BLaER1 (cell line): Measurements from ENCODE around the gene ABCB9.
"Not testable (repeated sequence)": the region's sequence is repeated elsewhere in the genome, so short reads cannot be mapped to it uniquely, and the experiment has no call there.

Experiments
- H3K27ac ChIP-seq: shearing (Covaris generic); formaldehyde crosslinking; 2 replicates; pipeline ENCODE4 v1.8.1; 2022
- H3K27me3 ChIP-seq: shearing (Covaris generic); formaldehyde crosslinking; 2 replicates; pipeline ENCODE4 v1.8.1; 2022
- H3K36me3 ChIP-seq: shearing (Covaris generic); formaldehyde crosslinking; 2 replicates; pipeline ENCODE4 v1.8.1; 2022
- H3K4me1 ChIP-seq: shearing (Covaris generic); formaldehyde crosslinking; 2 replicates; pipeline ENCODE4 v1.8.1; 2022
- H3K4me2 ChIP-seq: shearing (Covaris generic); formaldehyde crosslinking; 2 replicates; pipeline ENCODE4 v1.8.1; 2022
- H3K4me3 ChIP-seq: shearing (Covaris generic); formaldehyde crosslinking; 2 replicates; pipeline ENCODE4 v1.8.1; 2022
- H3K9ac ChIP-seq: shearing (Covaris generic); formaldehyde crosslinking; 2 replicates; pipeline ENCODE4 v1.8.1; 2022
- H3K9me3 ChIP-seq: shearing (Covaris generic); formaldehyde crosslinking; 2 replicates; pipeline ENCODE4 v1.8.1; 2022
- H4K20me1 ChIP-seq: shearing (Covaris generic); formaldehyde crosslinking; 2 replicates; pipeline ENCODE4 v1.8.1; 2022
- Cebpa-rat ChIP-seq: shearing (Covaris generic); IDR thresholded peaks from 2 replicates; pipeline ENCODE4 v1.8.1; 2022

ABCB9 gene

DNA sequence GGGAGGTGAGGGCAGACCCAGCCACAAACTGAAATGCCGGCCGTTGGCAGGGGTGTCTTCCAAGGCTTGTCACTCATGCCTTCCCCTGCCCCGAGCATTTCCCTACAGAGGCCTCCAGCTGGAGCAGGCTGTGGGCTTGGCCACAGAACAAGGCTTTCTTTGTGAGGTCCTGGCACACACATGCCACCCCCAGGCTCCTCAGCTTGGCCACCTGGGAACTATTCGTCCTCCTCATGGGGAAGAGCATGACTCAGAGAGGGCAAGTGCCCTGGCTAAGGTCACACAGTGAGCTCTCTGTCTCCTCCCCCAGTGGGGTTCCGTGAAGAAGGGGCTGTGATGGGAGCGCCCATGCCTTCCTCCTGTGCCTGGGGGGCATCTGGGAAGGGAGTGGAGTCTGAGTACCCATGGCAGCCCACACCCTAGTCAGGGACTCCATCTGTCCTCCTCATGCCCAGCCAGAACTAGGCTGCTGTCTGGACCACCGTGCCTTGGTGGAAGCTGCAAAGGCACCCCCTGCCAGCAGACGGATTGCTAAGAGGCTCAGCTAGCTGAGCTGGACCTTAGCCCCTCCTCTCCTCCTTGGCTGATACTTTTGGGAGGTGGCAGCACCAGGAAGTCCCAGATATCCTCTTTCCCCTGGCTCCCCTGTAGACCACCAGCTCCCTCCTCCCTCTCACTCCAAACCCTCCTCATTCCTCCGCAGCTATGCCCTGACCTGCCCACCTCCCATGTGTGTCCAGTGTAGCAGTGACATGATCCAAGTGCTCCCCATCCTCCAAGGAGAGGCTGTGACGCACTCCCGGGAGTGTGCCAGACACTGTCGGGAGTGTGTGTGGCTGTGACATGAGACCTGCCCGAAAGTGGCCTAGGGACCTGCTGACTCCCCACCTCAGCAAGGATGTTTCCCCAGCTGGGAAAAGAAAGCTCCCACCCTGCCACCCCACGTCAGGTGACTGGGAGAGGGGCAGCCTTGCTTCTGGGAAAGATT is 21.4 kb downstream of the ABCB9 start:
- H3K4me2 ChIP-seq: peak overlapping the region; percentile 61
- peaks cover 65% of the 10 kb centered on the region for H3K4me1 ChIP-seq
- no peaks in the 10 kb centered on the region for H4K20me1 ChIP-seq
- TF ChIP-seq Cebpa-rat: no peak
- peak overlapping the region; percentile 56; the same call in 1 of the 2 replicates for H3K9ac ChIP-seq
- H3K27ac ChIP-seq: peak overlapping the region; percentile 49
- H3K36me3 ChIP-seq: peaks cover 17% of the 10 kb centered on the region; the same call in 1 of the 2 replicates
- H3K4me3 ChIP-seq: no peak overlapping the region
- no peaks in the 10 kb centered on the region for H3K9me3 ChIP-seq
- H3K27me3 ChIP-seq: no peaks in the 10 kb centered on the region

DNA sequence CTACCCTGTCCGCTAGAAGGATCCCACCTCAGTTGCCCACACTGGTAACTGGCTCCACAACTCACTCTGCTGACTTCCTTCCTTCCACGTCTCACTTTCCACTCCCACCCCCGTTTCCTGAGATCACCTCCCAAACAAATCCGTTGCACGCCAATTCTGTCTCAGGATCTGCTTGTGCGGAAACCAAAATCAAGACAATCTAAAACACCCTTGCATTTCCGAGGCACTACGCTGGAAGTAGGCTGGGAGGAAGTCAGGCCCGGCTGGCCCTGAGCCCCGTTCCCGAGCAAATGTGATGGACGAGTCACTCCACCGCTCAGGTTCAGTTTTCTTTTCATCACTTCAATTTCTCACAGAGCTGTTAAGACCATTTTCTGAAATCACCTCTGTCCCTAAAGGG is 23.1 kb downstream of the ABCB9 start:
- peak overlapping the region; percentile 61 for H3K4me2 ChIP-seq
- H3K27me3 ChIP-seq: no peaks in the 10 kb centered on the region
- H3K4me1 ChIP-seq: peaks cover 60% of the 10 kb centered on the region
- peak overlapping the region; percentile 64; the same call in 1 of the 2 replicates for H3K9ac ChIP-seq
- H3K9me3 ChIP-seq: no peaks in the 10 kb centered on the region
- no peaks in the 10 kb centered on the region for H4K20me1 ChIP-seq
- peaks cover 10% of the 10 kb centered on the region for H3K36me3 ChIP-seq
- TF ChIP-seq Cebpa-rat: no peak
- H3K27ac ChIP-seq: peak overlapping the region; percentile 49
- H3K4me3 ChIP-seq: no peak overlapping the region

DNA sequence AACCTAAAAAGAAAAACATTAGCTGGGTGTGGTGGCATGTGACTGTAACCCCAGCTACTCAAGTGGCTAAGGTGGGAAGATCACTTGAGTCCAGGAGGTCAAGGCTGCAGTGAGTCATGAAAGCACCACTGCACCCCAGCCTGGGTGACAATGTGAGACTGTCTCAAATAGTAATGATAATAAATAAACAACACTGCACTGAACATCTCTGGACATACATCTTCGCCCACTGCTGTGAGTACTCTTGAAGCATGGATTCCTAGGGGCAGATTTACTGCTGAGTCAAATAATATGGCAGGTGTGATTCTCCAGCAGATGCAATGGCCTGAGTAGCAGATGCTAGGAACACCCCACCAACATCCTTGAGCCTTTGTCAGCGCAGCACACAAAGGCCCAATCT is 23.6 kb downstream of the ABCB9 start:
- Histone ChIP-seq H3K27ac (peak overlapping the region; percentile 49), H3K9me3 (no peaks in the 10 kb centered on the region), H3K9ac (peak overlapping the region; percentile 25; the same call in 1 of the 2 replicates), H3K4me3 (no peak overlapping the region), H3K4me2 (peak overlapping the region; percentile 61), H3K27me3 (no peaks in the 10 kb centered on the region), H4K20me1 (no peaks in the 10 kb centered on the region), H3K4me1 (peaks cover 54% of the 10 kb centered on the region), H3K36me3 (peaks cover 15% of the 10 kb centered on the region)
- TF ChIP-seq Cebpa-rat: no peak

DNA sequence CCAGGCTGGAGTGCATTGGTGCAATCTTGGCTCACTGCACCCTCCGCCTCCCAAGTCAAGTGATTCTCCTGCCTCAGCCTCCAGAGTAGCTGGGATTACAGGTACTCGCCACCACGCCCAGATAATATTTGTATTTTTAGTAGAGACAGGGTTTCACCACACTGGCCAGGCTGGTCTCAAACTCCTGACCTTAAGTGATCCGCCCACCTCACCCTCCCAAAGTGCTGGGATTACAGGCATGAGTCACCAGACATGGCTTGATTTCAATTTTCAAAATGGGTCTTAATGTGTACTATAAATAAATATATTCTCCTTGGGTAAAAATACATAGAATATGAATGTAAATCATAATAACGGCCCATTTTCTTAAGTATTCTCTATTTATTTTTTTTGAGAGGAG is 24.9 kb downstream of the ABCB9 start:
- H3K9me3 ChIP-seq, H3K27me3 ChIP-seq, H3K27ac ChIP-seq, H3K9ac ChIP-seq, H4K20me1 ChIP-seq, H3K4me3 ChIP-seq, H3K4me2 ChIP-seq: not testable (repeated sequence)
- Histone ChIP-seq H3K36me3 (peaks cover 25% of the 10 kb centered on the region), H3K4me1 (peaks cover 41% of the 10 kb centered on the region)

DNA sequence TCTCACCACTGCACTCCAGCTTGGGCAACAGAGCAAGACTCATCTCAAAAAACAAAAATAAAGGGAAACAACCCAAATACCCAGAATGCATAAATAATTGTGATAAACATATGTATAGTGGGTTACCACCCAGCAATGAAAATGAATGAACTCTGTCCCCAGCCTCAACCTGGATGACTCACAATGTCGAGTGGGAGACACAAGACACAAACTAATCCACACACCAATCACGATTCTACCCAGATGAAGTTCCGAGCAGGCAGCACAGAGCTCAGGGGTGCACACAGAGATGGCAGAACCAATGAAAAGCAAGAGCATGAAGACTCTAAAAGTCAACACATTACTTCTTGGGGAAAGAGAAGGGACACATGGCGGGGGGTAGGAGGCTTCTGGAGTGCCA is 27.1 kb downstream of the ABCB9 start:
- Histone ChIP-seq H3K9ac (no peak overlapping the region), H3K9me3 (no peaks in the 10 kb centered on the region), H3K4me1 (peaks cover 23% of the 10 kb centered on the region), H4K20me1 (no peaks in the 10 kb centered on the region), H3K27me3 (no peaks in the 10 kb centered on the region), H3K36me3 (peaks cover 36% of the 10 kb centered on the region), H3K4me3 (no peak overlapping the region), H3K4me2 (no peak overlapping the region), H3K27ac (no peak overlapping the region)
- TF ChIP-seq Cebpa-rat: no peak

DNA sequence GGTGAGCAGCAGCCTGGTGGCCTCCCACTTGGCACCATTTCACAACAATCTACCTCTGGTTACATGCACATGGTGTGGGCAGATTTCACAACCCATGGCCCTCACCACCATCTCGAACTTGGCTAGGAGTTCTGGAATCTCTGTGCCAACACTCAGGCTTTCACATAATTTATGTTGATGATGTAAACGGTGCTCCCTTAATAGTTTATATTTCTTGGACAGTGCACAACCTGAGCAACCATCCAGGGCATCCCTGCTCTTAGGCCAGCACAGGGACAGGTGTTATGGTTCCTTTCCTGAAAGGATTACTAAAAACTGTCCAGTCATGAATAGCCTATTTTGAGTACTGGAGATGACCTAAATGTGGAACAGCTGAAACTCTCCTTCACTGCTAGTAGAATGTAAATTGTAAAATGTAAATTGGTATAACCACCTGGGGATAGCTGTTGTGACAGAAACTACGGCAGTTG is 28.6 kb downstream of the ABCB9 start:
- Histone ChIP-seq H3K27ac (no peak overlapping the region), H3K4me3 (no peak overlapping the region), H3K36me3 (peaks cover 41% of the 10 kb centered on the region), H4K20me1 (no peaks in the 10 kb centered on the region), H3K9ac (no peak overlapping the region), H3K4me2 (no peak overlapping the region), H3K4me1 (peaks cover 12% of the 10 kb centered on the region), H3K9me3 (no peaks in the 10 kb centered on the region), H3K27me3 (no peaks in the 10 kb centered on the region)
- TF ChIP-seq Cebpa-rat: no peak

DNA sequence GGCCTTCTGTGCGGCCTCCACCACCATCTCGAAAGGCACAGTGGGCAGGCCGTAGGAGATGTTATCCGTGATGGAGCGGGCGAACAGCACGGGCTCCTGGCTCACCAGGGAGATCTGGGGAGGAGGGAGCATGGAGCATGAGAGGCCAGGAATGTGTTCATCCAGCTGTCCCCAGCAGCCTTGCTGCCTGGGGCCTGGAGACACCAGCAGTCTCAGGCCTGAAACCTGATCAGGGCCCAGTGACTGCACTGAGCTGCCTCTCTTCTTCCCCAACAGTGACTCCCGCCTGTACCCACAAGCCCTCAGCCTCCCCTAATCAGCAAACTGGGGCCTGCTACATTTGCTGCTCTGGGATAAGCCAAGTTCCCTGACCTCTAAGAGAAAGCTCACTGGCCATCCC is 30.9 kb downstream of the ABCB9 start:
- no peak for TF ChIP-seq Cebpa-rat
- no peaks in the 10 kb centered on the region for H3K9me3 ChIP-seq
- H3K27ac ChIP-seq: no peak overlapping the region
- no peak overlapping the region for H3K9ac ChIP-seq
- no peaks in the 10 kb centered on the region for H3K27me3 ChIP-seq
- no peaks in the 10 kb centered on the region for H4K20me1 ChIP-seq
- no peak overlapping the region for H3K4me3 ChIP-seq
- peaks cover 54% of the 10 kb centered on the region for H3K36me3 ChIP-seq
- no peak overlapping the region for H3K4me2 ChIP-seq
- peaks cover 17% of the 10 kb centered on the region for H3K4me1 ChIP-seq

DNA sequence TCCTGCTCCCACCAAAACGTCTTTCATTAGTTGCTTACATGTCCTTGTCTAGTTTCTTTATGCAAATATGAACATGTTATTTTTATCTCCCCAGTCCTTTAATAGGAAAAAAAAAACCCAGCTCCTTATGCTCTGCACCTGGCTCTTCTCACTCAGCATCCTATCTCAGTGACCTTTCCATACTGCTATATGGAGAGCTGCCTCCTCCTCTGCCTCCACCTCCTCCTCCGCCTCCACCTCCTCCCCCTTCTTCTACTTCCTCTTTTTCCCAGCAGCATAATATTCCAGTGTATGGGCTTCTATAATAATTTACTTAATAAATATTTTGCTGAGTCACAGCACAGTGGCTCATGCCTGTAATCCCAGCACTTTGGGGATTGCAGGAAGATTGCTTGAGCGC is 31.5 kb downstream of the ABCB9 start:
- no peak overlapping the region for H3K27ac ChIP-seq
- H3K9ac ChIP-seq: no peak overlapping the region
- no peak for TF ChIP-seq Cebpa-rat
- H3K9me3 ChIP-seq: no peaks in the 10 kb centered on the region
- H3K27me3 ChIP-seq: no peaks in the 10 kb centered on the region
- peaks cover 23% of the 10 kb centered on the region for H3K4me1 ChIP-seq
- H4K20me1 ChIP-seq: no peaks in the 10 kb centered on the region
- no peak overlapping the region for H3K4me2 ChIP-seq
- no peak overlapping the region for H3K4me3 ChIP-seq
- peaks cover 56% of the 10 kb centered on the region for H3K36me3 ChIP-seq

DNA sequence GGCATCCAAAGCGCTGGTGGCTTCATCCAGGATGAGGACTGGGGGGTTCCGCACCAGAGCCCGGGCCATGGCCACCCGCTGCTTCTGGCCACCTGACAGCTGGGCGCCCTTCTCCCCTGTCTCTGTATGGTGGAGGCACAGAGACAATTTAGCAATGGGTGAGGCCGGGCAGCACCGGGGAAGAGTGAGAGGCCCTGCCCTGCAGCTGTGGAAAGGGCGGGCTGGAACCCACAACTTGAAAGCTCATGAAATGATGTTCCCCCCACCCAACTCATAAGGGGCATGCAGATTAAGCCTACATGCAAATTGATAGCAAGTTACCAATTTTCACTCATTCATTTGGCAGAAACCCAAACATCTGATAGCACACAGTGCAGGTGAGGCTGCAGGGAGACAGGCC is 34.1 kb downstream of the ABCB9 start:
- Histone ChIP-seq H3K4me3 (no peak overlapping the region), H3K9me3 (no peaks in the 10 kb centered on the region), H3K27ac (no peak overlapping the region), H3K36me3 (peaks cover 48% of the 10 kb centered on the region), H3K27me3 (no peaks in the 10 kb centered on the region), H3K4me2 (peak overlapping the region; percentile 37), H4K20me1 (no peaks in the 10 kb centered on the region), H3K4me1 (peaks cover 42% of the 10 kb centered on the region), H3K9ac (no peak overlapping the region)
- no peak for TF ChIP-seq Cebpa-rat

DNA sequence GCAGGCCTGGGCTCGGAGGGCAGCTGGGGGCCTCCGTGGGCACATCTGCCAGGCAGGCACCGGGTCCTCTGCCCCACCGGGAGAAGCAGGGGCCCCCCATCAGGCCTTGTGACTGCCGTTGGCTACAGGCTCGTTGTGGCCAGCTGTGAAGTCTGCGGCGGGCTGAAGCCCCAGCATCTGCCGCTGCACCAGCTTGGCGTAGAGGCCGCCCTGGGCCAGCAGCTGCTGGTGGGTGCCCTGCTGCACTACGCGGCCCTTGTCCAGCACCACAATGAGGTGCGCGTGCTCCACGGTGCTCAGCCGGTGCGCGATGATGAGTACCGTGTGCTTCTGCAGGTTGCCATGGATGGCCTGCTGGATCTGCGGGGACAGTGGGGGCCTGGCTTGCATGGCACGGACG is 36.5 kb downstream of the ABCB9 start:
- no peak for TF ChIP-seq Cebpa-rat
- H3K9ac ChIP-seq: no peak overlapping the region
- no peaks in the 10 kb centered on the region for H3K9me3 ChIP-seq
- H3K4me2 ChIP-seq: no peak overlapping the region; the same call in 1 of the 2 replicates
- H3K36me3 ChIP-seq: peaks cover 31% of the 10 kb centered on the region
- no peak overlapping the region for H3K27ac ChIP-seq
- no peak overlapping the region for H3K4me3 ChIP-seq
- H3K27me3 ChIP-seq: no peaks in the 10 kb centered on the region
- H3K4me1 ChIP-seq: peaks cover 42% of the 10 kb centered on the region
- no peaks in the 10 kb centered on the region for H4K20me1 ChIP-seq
